GM12878 (cell line): ENCODE data around the gene NOTCH3. TPM values are rescaled to one million over a fixed set of nuclear protein-coding genes. Genes with fewer than 3 reads are reported as not detected.
A peak's percentile ranks its signal among the peaks of the same experiment; 100 is the strongest.

Source experiments
- ATAC-seq: fragments of 200-7000 bp; cut with Tn5 transposase; 3 replicates; pipeline ENCODE4 v1.9.1; 2020; ENCODE audit warnings: mild to moderate bottlenecking, moderate library complexity
- BruUV-seq: library from RNA; stranded (reverse); fragments of 400-500 nt; replicated peaks from 2 replicates; lab custom pipeline; 2021; lab: Mats Ljungman, UMichigan
- CTCF ChIA-PET: fragments of 300-600 bp; sonication (Branson Sonifier 250); formaldehyde crosslinking; extraction: SDS; loops from one replicate; lab custom pipeline; 2021; ENCODE audit warnings: inconsistent platforms; lab: Yijun Ruan, JAX
- POLR2A ChIA-PET: fragments of 350-600 bp; formaldehyde crosslinking; extraction: SDS; loops from one replicate; lab custom pipeline; 2021; ENCODE audit warnings: inconsistent platforms; lab: Charles Lee
- RAD21 ChIA-PET: fragments of 300-600 bp; sonication (Branson Sonifier 250); formaldehyde crosslinking; loops from one replicate; lab custom pipeline; 2023; ENCODE audit warnings: antibody characterized with exemption; ENCODE audit not compliant: unreplicated experiment; lab: Charles Lee
- SMC1A ChIA-PET: fragments of 300-600 bp; sonication (Branson Sonifier 250); formaldehyde crosslinking; loops from one replicate; lab custom pipeline; 2023; ENCODE audit not compliant: unreplicated experiment, uncharacterized antibody; lab: Charles Lee
- DNase-seq: peaks from one replicate; pipeline ENCODE4 v3.0.0-alpha.2; 2011; ENCODE audit warnings: low read depth, low spot score
- FAIRE-seq: peaks from 3 replicates; lab custom pipeline; 2011; peaks lifted over from hg19 to GRCh38; lab: Jason Lieb, UNC
- H2AFZ ChIP-seq: 2 replicates; pipeline ENCODE4 v1.6.0; 2011; ENCODE audit warnings: low read depth, low read length, control low read depth; ENCODE audit not compliant: control insufficient read depth
- H3K27ac ChIP-seq: 2 replicates; pipeline ENCODE4 v1.5.1; 2011; ENCODE audit warnings: control low read depth; ENCODE audit not compliant: control insufficient read depth, insufficient read depth
- H3K27me3 ChIP-seq, 2 experiments: replicated peaks in 1 of 2; 2 replicates each; pipeline versions ENCODE4 v1.6.0 to v1.6.1; 2011; ENCODE audit warnings: low read length in 1 of 2; ENCODE audit not compliant: control insufficient read depth in 2 of 2, insufficient read depth in 2 of 2
- H3K36me3 ChIP-seq, 2 experiments: 2 replicates each; pipeline ENCODE4 v1.5.1; 2011; ENCODE audit warnings: low read length in 1 of 2; ENCODE audit not compliant: control insufficient read depth in 2 of 2, insufficient read depth in 2 of 2
- H3K4me1 ChIP-seq: 2 replicates; pipeline ENCODE4 v1.6.1; 2011; ENCODE audit warnings: mild to moderate bottlenecking, low read length, moderate library complexity, mixed read lengths; ENCODE audit not compliant: control insufficient read depth, insufficient read depth
- H3K4me2 ChIP-seq: 2 replicates; pipeline ENCODE4 v1.6.0; 2011; ENCODE audit warnings: control low read depth; ENCODE audit not compliant: control insufficient read depth, insufficient read depth
- H3K4me3 ChIP-seq: fragments of 200-600 bp; sonication (generic); 2 replicates; pipeline ENCODE4 v1.5.1; 2016
- H3K79me2 ChIP-seq: 2 replicates; pipeline ENCODE4 v1.6.0; 2011; ENCODE audit warnings: low read length; ENCODE audit not compliant: control insufficient read depth, insufficient read depth
- H3K9ac ChIP-seq: 2 replicates; pipeline ENCODE4 v1.8.0; 2011; ENCODE audit warnings: low read length, control low read depth, mixed read lengths; ENCODE audit not compliant: control insufficient read depth, insufficient read depth
- H3K9me3 ChIP-seq: replicated peaks from 3 replicates; pipeline ENCODE4 v1.5.1; 2011; ENCODE audit warnings: mild to moderate bottlenecking, low read length; ENCODE audit not compliant: control insufficient read depth, insufficient read depth
- H4K20me1 ChIP-seq: 2 replicates; pipeline ENCODE4 v1.6.0; 2011; ENCODE audit not compliant: control insufficient read depth, insufficient read depth
- ATF3 ChIP-seq: IDR thresholded peaks from 2 replicates; pipeline ENCODE4 v1.6.1; 2011; ENCODE audit warnings: low read depth, mild to moderate bottlenecking, low read length, moderate library complexity, borderline replicate concordance; ENCODE audit errors: extremely low read depth
- CUX1 ChIP-seq: IDR thresholded peaks from 2 replicates; pipeline ENCODE4 v1.6.1; 2012; ENCODE audit warnings: improper control_type of control experiment, low read depth, low read length; ENCODE audit not compliant: insufficient replicate concordance
- GABPA ChIP-seq: IDR thresholded peaks from 2 replicates; pipeline ENCODE4 v1.6.1; 2014; ENCODE audit warnings: antibody characterized with exemption, low read depth, mild to moderate bottlenecking, inconsistent platforms
- HCFC1 ChIP-seq: fragments of 150-350 bp; IDR thresholded peaks from 2 replicates; pipeline ENCODE4 v1.6.1; 2014; ENCODE audit warnings: low read length
- JUND ChIP-seq: IDR thresholded peaks from 2 replicates; pipeline ENCODE4 v1.6.1; 2012; ENCODE audit warnings: low read depth, mild to moderate bottlenecking, low read length, improper control_type of control experiment, moderate library complexity
- PKNOX1 ChIP-seq: fragments of 450-650 bp; IDR thresholded peaks from 2 replicates; pipeline ENCODE4 v1.6.1; 2016; ENCODE audit warnings: mild to moderate bottlenecking
- PRDM15 ChIP-seq: fragments of 450-650 bp; formaldehyde crosslinking; IDR thresholded peaks from 2 replicates; pipeline ENCODE4 v1.4.0; 2020; ENCODE audit warnings: mild to moderate bottlenecking, moderate library complexity
- RBBP5 ChIP-seq: fragments of 200-600 bp; sonication (generic); conservative IDR thresholded peaks from 2 replicates; pipeline ENCODE4 v1.6.1; 2016
- SUZ12 ChIP-seq: fragments of 200-600 bp; sonication (generic); IDR thresholded peaks from one replicate; pipeline ENCODE4 v1.6.1; 2018; ENCODE audit warnings: antibody characterized with exemption, mild to moderate bottlenecking; ENCODE audit not compliant: unreplicated experiment
- ZNF24 ChIP-seq: fragments of 450-650 bp; IDR thresholded peaks from 2 replicates; pipeline ENCODE4 v1.6.1; 2017; ENCODE audit warnings: antibody characterized with exemption, mild to moderate bottlenecking
- WGBS: methylation state at CpG from one replicate; pipeline ENCODE4 v1.1.6; 2016; ENCODE audit warnings: low lambda C conversion rate; ENCODE audit not compliant: insufficient replicate concordance, insufficient coverage; ENCODE audit errors: missing lambda C conversion rate; 5-methylcytosine and 5-hydroxymethylcytosine counted together
- in situ Hi-C: fragments of 300-500 bp; cut with MboI; formaldehyde crosslinking; loops from 9 replicates; pipeline ENCODE4 v1.14.3; 2018; ENCODE audit warnings: mixed read lengths
- intact Hi-C: fragments of 100-400 bp; cut with micrococcal nuclease; formaldehyde crosslinking; loops from one replicate; pipeline ENCODE4 v1.14.2; 2022; ENCODE audit not compliant: unreplicated experiment
- polyA plus RNA-seq, 11 experiments: library from polyadenylated mRNA; depleted of rRNA in 4 of 11; unstranded in 6 of 11; stranded (reverse) in 5 of 11; fragments of >200 nt; fragmentation: Nextera tagmentation in 4 of 11; fragmentation: Illumina TruSeq in 1 of 11; extraction: Ambion mirVana in 4 of 11; extraction: Trizol in 1 of 11; gene quantifications; 1 replicate in 1 of 11; 2 replicates in 10 of 11; pipeline versions ENCODE4 v1.2.1 to v1.2.3, GENCODE V29; 2011 to 2016; ENCODE audit warnings: inconsistent platforms in 2 of 11, missing spikeins in 2 of 11, low read depth in 1 of 11
- total RNA-seq, 4 experiments: library from RNA; depleted of rRNA in 3 of 4; stranded (reverse); fragments of >200 nt in 3 of 4; fragmentation: Illumina TruSeq in 1 of 4; extraction: Trizol in 1 of 4; gene quantifications; 2 replicates each; pipeline versions ENCODE4 v1.2.1 to v1.2.3, GENCODE V29; 2013 to 2021

Gene NOTCH3
- total and polyA plus RNA-seq, 10 of the 15 experiments (the other 5 are each of a cell fraction or from before 2014, with no cell fraction given), result 0.01 to 0.42 (median 0.10) TPM; not detected in 5

- TF ChIP-seq PRDM15 (CRISPR knock-in tag), result no peak
- TF ChIP-seq ZNF24, result no peak
- no peak for TF ChIP-seq HCFC1
- no peak for TF ChIP-seq SUZ12
Measured at GRCh38 chr19:15114153-15114540, 86.6 kb downstream of the NOTCH3 start (continued).

GRCh38 chr19:15113245-15114152, 87.3 kb downstream of the NOTCH3 start:
- POLR2A ChIA-PET, result no interaction called here
- in situ Hi-C loops, result no loop called here
- FAIRE-seq, result no peak
- no peak for TF ChIP-seq CUX1
- no peak for TF ChIP-seq RBBP5
- TF ChIP-seq GABPA, result peak; percentile 42; the same call in 1 of the 2 replicates
- no peak for TF ChIP-seq HCFC1
- no peak for TF ChIP-seq JUND
- TF ChIP-seq PKNOX1, result peak; percentile 52
- no peak for TF ChIP-seq ATF3

More at GRCh38 chr19:15113245-15114152, 87.3 kb downstream of the NOTCH3 start:
- no peak for DNase-seq
- Histone ChIP-seq H4K20me1 (no peaks in the 10 kb centered on the region), H3K4me1 (no peaks in the 10 kb centered on the region), H3K4me3 (no peak overlapping the region), H3K9ac (no peak overlapping the region), H3K4me2 (no peak overlapping the region), H3K9me3 (no peaks in the 10 kb centered on the region), H2AFZ (no peak overlapping the region), H3K27me3 (no peaks in the 10 kb centered on the region), H3K79me2 (no peaks in the 10 kb centered on the region), H3K27ac (no peak overlapping the region), H3K36me3 (peaks cover 0 to 2% of the 10 kb centered on the region in 2 experiments; a peak in 3 of 4 replicates)
- ChIA-PET RAD21 (no interaction called here), CTCF (interaction anchor here (0.9 to 1.6 kb wide), 3 partner anchors 12 to 37 kb away, joined by 3 to 4 read pairs (median 3); no protein-coding TSS in a partner anchor), SMC1A (no interaction called here)
- BruUV-seq, result no TSS peak
- intact Hi-C loops, result no loop called here
- ATAC-seq, result no peak
- 93% methylated on average over 51 of the region's 58 CpGs for WGBS
